Testis (tissue), 2 donors: Measurements from ENCODE around the gene ROBO4.

Experiments used
- CTCF ChIP-seq, 3 experiments: fragments of 450-650 bp in 2 of 3; fragments of 200-600 bp in 1 of 3; sonication (generic) in 1 of 3; IDR thresholded peaks; one replicate each; pipeline ENCODE4 v1.5.1; 2016 to 2019; ENCODE audit warnings: antibody characterized with exemption in 3 of 3, mild to moderate bottlenecking in 2 of 3, moderate library complexity in 1 of 3
- POLR2A ChIP-seq: fragments of 450-650 bp; IDR thresholded peaks from one replicate; pipeline ENCODE4 v1.6.1; 2017; ENCODE audit warnings: antibody characterized with exemption, mild to moderate bottlenecking, moderate library complexity

GRCh38 chr11:124920356-124920755, 22.7 kb upstream of the ROBO4 start:
- no peak for TF ChIP-seq CTCF (IDR thresholded peaks at IDR 0.05)
- no peak for TF ChIP-seq POLR2A
